Mesendoderm (in vitro differentiated cells): ENCODE data around the gene TSHB.
"Not testable (repeated sequence)": the region's sequence is repeated elsewhere in the genome, so short reads cannot be mapped to it uniquely, and the experiment has no call there.

Experiments used
- DNase-seq: peaks from one replicate; pipeline ENCODE4 v3.0.0; 2013
- H2AK5ac ChIP-seq: 2 replicates; pipeline ENCODE4 v1.6.1; 2013; ENCODE audit warnings: low read length, inconsistent platforms
- H2BK120ac ChIP-seq: 2 replicates; pipeline ENCODE4 v1.6.1; 2013; ENCODE audit warnings: low read depth, mild to moderate bottlenecking, low read length, moderate library complexity, mixed read lengths
- H2BK15ac ChIP-seq: replicated peaks from 2 replicates; pipeline ENCODE4 v1.6.1; 2013; ENCODE audit warnings: low read depth, mild to moderate bottlenecking, moderate library complexity
- H2BK5ac ChIP-seq: 2 replicates; pipeline ENCODE4 v1.6.1; 2013; ENCODE audit warnings: low read length, inconsistent platforms
- H3K18ac ChIP-seq: 2 replicates; pipeline ENCODE4 v1.6.1; 2013; ENCODE audit warnings: mild to moderate bottlenecking, low read length, mixed read lengths
- H3K23ac ChIP-seq: one replicate; pipeline ENCODE4 v1.6.1; 2013; ENCODE audit warnings: low read length
- H3K27ac ChIP-seq: 2 replicates; pipeline ENCODE4 v1.5.1; 2013; ENCODE audit warnings: low read depth, mild to moderate bottlenecking, inconsistent platforms, low read length, moderate library complexity
- H3K27me3 ChIP-seq: 2 replicates; pipeline ENCODE4 v1.6.1; 2013; ENCODE audit warnings: low read length, control low read depth, mild to moderate bottlenecking, inconsistent platforms; ENCODE audit not compliant: insufficient read depth, poor library complexity
- H3K36me3 ChIP-seq: 2 replicates; pipeline ENCODE4 v1.6.1; 2013; ENCODE audit warnings: low read length, inconsistent platforms; ENCODE audit not compliant: control insufficient read depth, insufficient read depth
- H3K4ac ChIP-seq: one replicate; pipeline ENCODE4 v1.6.1; 2013; ENCODE audit warnings: low read depth, mild to moderate bottlenecking, low read length, moderate library complexity
- H3K4me1 ChIP-seq: 2 replicates; pipeline ENCODE4 v1.6.1; 2013; ENCODE audit warnings: low read depth, low read length, inconsistent platforms; ENCODE audit not compliant: control insufficient read depth
- H3K4me2 ChIP-seq: 2 replicates; pipeline ENCODE4 v1.6.1; 2013; ENCODE audit warnings: low read length
- H3K4me3 ChIP-seq: 2 replicates; pipeline ENCODE4 v1.5.1; 2013; ENCODE audit warnings: mild to moderate bottlenecking, low read length
- H3K56ac ChIP-seq: one replicate; pipeline ENCODE4 v1.6.1; 2013; ENCODE audit warnings: low read length
- H3K79me1 ChIP-seq: 2 replicates; pipeline ENCODE4 v1.6.1; 2013; ENCODE audit warnings: low read length, inconsistent platforms
- H3K79me2 ChIP-seq: 2 replicates; pipeline ENCODE4 v1.6.1; 2013; ENCODE audit warnings: mild to moderate bottlenecking, low read length; ENCODE audit not compliant: control insufficient read depth, insufficient read depth
- H3K9ac ChIP-seq: 2 replicates; pipeline ENCODE4 v1.6.1; 2013; ENCODE audit warnings: low read length, inconsistent platforms
- H4K5ac ChIP-seq: one replicate; pipeline ENCODE4 v1.6.1; 2013; ENCODE audit warnings: low read length
- H4K8ac ChIP-seq: one replicate; pipeline ENCODE4 v1.6.1; 2013; ENCODE audit warnings: low read depth, mild to moderate bottlenecking, control low read depth, low read length, moderate library complexity
- WGBS: extraction: QIAGEN DNeasy Blood & Tissue Kit; methylation state at CpG from one replicate; pipeline ENCODE4 v1.1.7; 2013; ENCODE audit warnings: low lambda C conversion rate, missing lambda C conversion rate; ENCODE audit not compliant: insufficient coverage; ENCODE audit errors: extremely low coverage; 5-methylcytosine and 5-hydroxymethylcytosine counted together

The TSHB gene

GRCh38 chr1:115012006-115012405 lies 17.6 kb upstream of the TSHB start:
- H3K79me2 ChIP-seq: no peaks in the 10 kb centered on the region
- no peak overlapping the region for H3K23ac ChIP-seq
- WGBS: no CpG with 5 or more reads among the region's 1 CpG
- no peaks in the 10 kb centered on the region for H3K79me1 ChIP-seq
- no peak overlapping the region for H2BK5ac ChIP-seq
- no peak overlapping the region for H3K4me2 ChIP-seq
- H2BK15ac ChIP-seq: no peak overlapping the region
- H4K8ac ChIP-seq: no peak overlapping the region
- no peaks in the 10 kb centered on the region for H3K36me3 ChIP-seq
- DNase-seq: no peak
- no peak overlapping the region for H2BK120ac ChIP-seq
- H2AK5ac ChIP-seq: no peak overlapping the region
- H4K5ac ChIP-seq: no peak overlapping the region
- no peak overlapping the region for H3K56ac ChIP-seq
- no peak overlapping the region for H3K4me3 ChIP-seq
- no peaks in the 10 kb centered on the region for H3K27me3 ChIP-seq
- H3K9ac ChIP-seq: no peak overlapping the region
- H3K27ac ChIP-seq: no peak overlapping the region
- H3K18ac ChIP-seq: no peak overlapping the region
- no peaks in the 10 kb centered on the region for H3K4me1 ChIP-seq
- H3K4ac ChIP-seq: no peak overlapping the region

- Histone ChIP-seq H3K4me3 (no peak overlapping the region), H3K79me2 (no peaks in the 10 kb centered on the region), H2BK5ac (no peak overlapping the region), H3K9ac (no peak overlapping the region), H3K27ac (no peak overlapping the region), H3K4ac (no peak overlapping the region), H2BK120ac (no peak overlapping the region), H3K79me1 (no peaks in the 10 kb centered on the region), H4K8ac (no peak overlapping the region), H3K56ac (no peak overlapping the region), H4K5ac (no peak overlapping the region), H3K36me3 (no peaks in the 10 kb centered on the region), H2AK5ac (no peak overlapping the region), H3K18ac (no peak overlapping the region), H3K23ac (no peak overlapping the region), H3K27me3 (no peaks in the 10 kb centered on the region), H3K4me2 (no peak overlapping the region), H2BK15ac (no peak overlapping the region), H3K4me1 (no peaks in the 10 kb centered on the region)
- WGBS: no CpG with 5 or more reads among the region's 1 CpG
- no peak for DNase-seq
Observed at GRCh38 chr1:115012434-115012833, 17.2 kb upstream of the TSHB start.

GRCh38 chr1:115013792-115014191 lies 15.8 kb upstream of the TSHB start:
- H2BK120ac ChIP-seq: no peak overlapping the region
- H3K4ac ChIP-seq: no peak overlapping the region
- H2AK5ac ChIP-seq: no peak overlapping the region
- WGBS: no CpG with 5 or more reads among the region's 2 CpGs
- H3K79me1 ChIP-seq: no peaks in the 10 kb centered on the region
- H3K18ac ChIP-seq: no peak overlapping the region
- H4K8ac ChIP-seq: no peak overlapping the region
- H3K4me1 ChIP-seq: no peaks in the 10 kb centered on the region
- H3K36me3 ChIP-seq: no peaks in the 10 kb centered on the region
- H2BK5ac ChIP-seq: no peak overlapping the region
- no peak overlapping the region for H3K4me2 ChIP-seq
- no peak overlapping the region for H2BK15ac ChIP-seq
- H3K4me3 ChIP-seq: no peak overlapping the region
- no peak overlapping the region for H3K27ac ChIP-seq
- H3K9ac ChIP-seq: no peak overlapping the region
- H3K23ac ChIP-seq: no peak overlapping the region
- H4K5ac ChIP-seq: no peak overlapping the region
- no peak for DNase-seq
- no peaks in the 10 kb centered on the region for H3K79me2 ChIP-seq
- no peaks in the 10 kb centered on the region for H3K27me3 ChIP-seq
- H3K56ac ChIP-seq: no peak overlapping the region

- not testable (repeated sequence) for H2BK15ac ChIP-seq, H3K18ac ChIP-seq, H2AK5ac ChIP-seq, H3K23ac ChIP-seq, H3K79me2 ChIP-seq, H3K9ac ChIP-seq, H3K4me2 ChIP-seq, H3K4ac ChIP-seq, H3K36me3 ChIP-seq, H4K5ac ChIP-seq, H3K27me3 ChIP-seq, DNase-seq, H4K8ac ChIP-seq, H2BK120ac ChIP-seq, H2BK5ac ChIP-seq, H3K79me1 ChIP-seq, H3K27ac ChIP-seq, H3K56ac ChIP-seq, H3K4me3 ChIP-seq, H3K4me1 ChIP-seq
- WGBS: no CpG with 5 or more reads among the region's 9 CpGs
Observed at GRCh38 chr1:115019549-115019948, 10.1 kb upstream of the TSHB start.

- Histone ChIP-seq H3K4ac (no peak overlapping the region), H2BK5ac (no peak overlapping the region), H4K8ac (no peak overlapping the region), H3K4me1 (no peaks in the 10 kb centered on the region), H2BK120ac (no peak overlapping the region), H3K4me3 (no peak overlapping the region), H3K56ac (no peak overlapping the region), H3K23ac (no peak overlapping the region), H3K79me1 (no peaks in the 10 kb centered on the region), H2AK5ac (no peak overlapping the region), H3K36me3 (no peaks in the 10 kb centered on the region), H3K27ac (no peak overlapping the region), H4K5ac (no peak overlapping the region), H3K4me2 (no peak overlapping the region), H2BK15ac (no peak overlapping the region), H3K27me3 (no peaks in the 10 kb centered on the region), H3K9ac (no peak overlapping the region), H3K79me2 (no peaks in the 10 kb centered on the region), H3K18ac (no peak overlapping the region)
- no peak for DNase-seq
- no CpG with 5 or more reads among the region's 1 CpG for WGBS
Observed at GRCh38 chr1:115021145-115021544, 8.5 kb upstream of the TSHB start.

- Histone ChIP-seq H3K27ac (no peak overlapping the region), H3K4me3 (no peak overlapping the region), H3K56ac (no peak overlapping the region), H3K18ac (no peak overlapping the region), H2AK5ac (no peak overlapping the region), H2BK5ac (no peak overlapping the region), H3K9ac (no peak overlapping the region), H4K5ac (no peak overlapping the region), H3K23ac (no peak overlapping the region), H3K4me1 (no peaks in the 10 kb centered on the region), H2BK120ac (no peak overlapping the region), H4K8ac (no peak overlapping the region), H3K79me2 (no peaks in the 10 kb centered on the region), H2BK15ac (no peak overlapping the region), H3K4ac (no peak overlapping the region), H3K4me2 (no peak overlapping the region), H3K36me3 (no peaks in the 10 kb centered on the region), H3K27me3 (no peaks in the 10 kb centered on the region), H3K79me1 (no peaks in the 10 kb centered on the region)
- no peak for DNase-seq
Observed at GRCh38 chr1:115023593-115023992, 6.0 kb upstream of the TSHB start.
